ENCODE measurements around the gene DBR1.
"Not testable (repeated sequence)": the region's sequence is repeated elsewhere in the genome, so short reads cannot be mapped to it uniquely, and the experiment has no call there.

Gene DBR1

GRCh38 chr3:138157743-138158142 lies 17.0 kb downstream of the DBR1 start:
- H3K9me3 Mint-ChIP-seq: peaks cover 9% of the 10 kb centered on the region
- no peak overlapping the region for H3K4me3 Mint-ChIP-seq
- no peaks in the 10 kb centered on the region for H3K4me1 Mint-ChIP-seq
- H3K36me3 Mint-ChIP-seq (ENCODE audit: low read depth): peaks cover 24% of the 10 kb centered on the region
- H3K27me3 Mint-ChIP-seq (ENCODE audit: low read depth): peaks cover 3% of the 10 kb centered on the region
- TF ChIP-seq, protein P1, sequence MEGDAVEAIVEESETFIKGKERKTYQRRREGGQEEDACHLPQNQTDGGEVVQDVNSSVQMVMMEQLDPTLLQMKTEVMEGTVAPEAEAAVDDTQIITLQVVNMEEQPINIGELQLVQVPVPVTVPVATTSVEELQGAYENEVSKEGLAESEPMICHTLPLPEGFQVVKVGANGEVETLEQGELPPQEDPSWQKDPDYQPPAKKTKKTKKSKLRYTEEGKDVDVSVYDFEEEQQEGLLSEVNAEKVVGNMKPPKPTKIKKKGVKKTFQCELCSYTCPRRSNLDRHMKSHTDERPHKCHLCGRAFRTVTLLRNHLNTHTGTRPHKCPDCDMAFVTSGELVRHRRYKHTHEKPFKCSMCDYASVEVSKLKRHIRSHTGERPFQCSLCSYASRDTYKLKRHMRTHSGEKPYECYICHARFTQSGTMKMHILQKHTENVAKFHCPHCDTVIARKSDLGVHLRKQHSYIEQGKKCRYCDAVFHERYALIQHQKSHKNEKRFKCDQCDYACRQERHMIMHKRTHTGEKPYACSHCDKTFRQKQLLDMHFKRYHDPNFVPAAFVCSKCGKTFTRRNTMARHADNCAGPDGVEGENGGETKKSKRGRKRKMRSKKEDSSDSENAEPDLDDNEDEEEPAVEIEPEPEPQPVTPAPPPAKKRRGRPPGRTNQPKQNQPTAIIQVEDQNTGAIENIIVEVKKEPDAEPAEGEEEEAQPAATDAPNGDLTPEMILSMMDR (IDR thresholded peaks at IDR 0.05; ENCODE audit: unreplicated experiment in 3 of 3): no peak
- H3K27ac Mint-ChIP-seq: no peak overlapping the region

DNA sequence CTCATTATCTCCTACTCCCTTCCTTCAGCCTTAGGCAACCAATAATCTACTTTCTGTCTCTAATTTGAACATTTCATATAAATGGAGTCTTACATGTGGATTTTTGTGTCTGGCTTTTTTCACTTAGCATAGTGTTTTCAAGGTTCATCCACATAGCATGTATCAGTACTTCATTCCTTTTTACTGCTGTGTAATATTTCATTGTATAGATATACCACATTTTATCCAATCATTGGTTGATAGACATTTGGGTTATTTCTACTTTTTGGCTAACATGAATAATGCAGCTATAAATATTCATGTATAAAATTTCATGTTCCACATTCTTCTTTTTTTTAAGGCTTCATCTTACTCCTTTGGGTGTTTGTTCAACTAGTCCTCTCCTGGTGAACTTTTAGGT lies 20.2 kb downstream of the DBR1 start:
- peaks cover 5% of the 10 kb centered on the region for H3K36me3 Mint-ChIP-seq (ENCODE audit: low read depth)
- TF ChIP-seq, protein P1 (IDR thresholded peaks at IDR 0.05; ENCODE audit: unreplicated experiment in 3 of 3): no peak
- no peak overlapping the region for H3K27ac Mint-ChIP-seq
- H3K4me3 Mint-ChIP-seq: no peak overlapping the region
- H3K9me3 Mint-ChIP-seq: peaks cover 9% of the 10 kb centered on the region
- H3K4me1 Mint-ChIP-seq: no peaks in the 10 kb centered on the region
- H3K27me3 Mint-ChIP-seq (ENCODE audit: low read depth): peaks cover 3% of the 10 kb centered on the region

GRCh38 chr3:138148503-138148902 lies 26.2 kb downstream of the DBR1 start:
- H3K4me3 Mint-ChIP-seq: no peak overlapping the region

DNA sequence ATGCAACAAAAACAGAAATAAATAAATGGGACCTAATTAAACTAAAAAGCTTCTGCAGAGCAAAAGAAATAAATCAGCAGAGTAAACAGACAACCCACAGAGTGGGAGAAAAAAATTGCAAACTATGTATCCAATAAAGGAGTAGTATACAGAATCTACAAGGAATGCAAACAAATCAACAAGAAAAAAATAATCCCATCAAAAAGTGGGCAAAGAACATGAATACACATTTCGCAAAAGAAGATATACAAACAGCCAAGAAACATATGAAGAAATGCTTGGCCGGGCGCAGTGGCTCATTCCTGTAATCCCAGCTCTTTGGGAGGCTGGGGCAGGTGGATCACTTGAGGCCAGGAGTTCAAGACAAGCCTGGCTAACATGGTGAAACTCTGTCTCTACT lies 32.5 kb downstream of the DBR1 start:
- H3K36me3 Mint-ChIP-seq (ENCODE audit: low read depth); H3K4me3 Mint-ChIP-seq; H3K27me3 Mint-ChIP-seq (ENCODE audit: low read depth); H3K4me1 Mint-ChIP-seq; H3K9me3 Mint-ChIP-seq; H3K27ac Mint-ChIP-seq: not testable (repeated sequence)

More at GRCh38 chr3:138148503-138148902, 26.2 kb downstream of the DBR1 start:
- Mint-ChIP-seq H3K36me3 (ENCODE audit: low read depth) (no peaks in the 10 kb centered on the region), H3K27me3 (ENCODE audit: low read depth) (peaks cover 5% of the 10 kb centered on the region), H3K4me1 (no peaks in the 10 kb centered on the region), H3K27ac (no peak overlapping the region), H3K9me3 (peaks cover 1% of the 10 kb centered on the region)
- TF ChIP-seq, protein P1 (IDR thresholded peaks at IDR 0.05; ENCODE audit: unreplicated experiment in 3 of 3): no peak

- Mint-ChIP-seq H3K27ac (no peak overlapping the region), H3K36me3 (ENCODE audit: low read depth) (no peaks in the 10 kb centered on the region), H3K9me3 (peaks cover 3% of the 10 kb centered on the region), H3K4me3 (no peak overlapping the region), H3K4me1 (no peaks in the 10 kb centered on the region), H3K27me3 (ENCODE audit: low read depth) (no peaks in the 10 kb centered on the region)
- TF ChIP-seq, protein P1 (IDR thresholded peaks at IDR 0.05; ENCODE audit: unreplicated experiment in 3 of 3): no peak
Observed at GRCh38 chr3:138140940-138141339, 33.8 kb downstream of the DBR1 start.

DNA sequence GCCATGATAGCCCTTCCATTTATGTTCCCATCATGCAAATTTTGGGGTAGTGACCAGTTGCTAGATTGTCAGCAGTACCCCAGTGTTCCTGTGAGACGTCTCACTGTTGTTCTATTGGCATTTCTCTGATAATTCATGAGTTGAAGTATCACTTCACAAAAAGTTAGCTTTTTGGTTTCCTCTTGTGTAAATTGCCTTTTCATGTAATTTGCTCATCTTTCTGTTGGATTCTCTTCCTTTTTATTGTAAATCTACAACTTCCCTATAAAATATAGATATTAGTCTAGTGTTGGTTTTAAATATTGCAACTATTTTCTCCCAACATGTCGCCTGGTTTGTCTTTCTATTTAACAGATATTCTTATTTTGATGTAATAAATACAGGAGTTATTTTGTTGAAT lies 35.0 kb downstream of the DBR1 start:
- no peak overlapping the region for H3K4me3 Mint-ChIP-seq
- H3K4me1 Mint-ChIP-seq: no peaks in the 10 kb centered on the region
- H3K27ac Mint-ChIP-seq: no peak overlapping the region
- TF ChIP-seq, protein P1 (IDR thresholded peaks at IDR 0.05; ENCODE audit: unreplicated experiment in 3 of 3): no peak
- no peaks in the 10 kb centered on the region for H3K36me3 Mint-ChIP-seq (ENCODE audit: low read depth)
- no peaks in the 10 kb centered on the region for H3K27me3 Mint-ChIP-seq (ENCODE audit: low read depth)
- peaks cover 3% of the 10 kb centered on the region for H3K9me3 Mint-ChIP-seq
